ENCODE measurements around the gene BNC2. TPM values are rescaled to one million over a fixed set of nuclear protein-coding genes. Genes with fewer than 3 reads are reported as not detected.

The BNC2 gene
- total and polyA plus RNA-seq, 5 donors from 2014 or later = not detected

GRCh38 chr9:16768816-16769215 lies 101.7 kb downstream of the BNC2 start:
- no peak overlapping the region for H3K4me3 Mint-ChIP-seq
- H3K9me3 ChIP-seq (ENCODE audit: control insufficient read depth in 2 of 2, low read length in 2 of 2) = no peaks in the 10 kb centered on the region
- no peaks in the 10 kb centered on the region for H3K36me3 ChIP-seq (ENCODE audit: control insufficient read depth, insufficient read depth, low read length)
- peaks cover 0 to 12% (median 8%) of the 10 kb centered on the region in 7 donors for H3K9me3 Mint-ChIP-seq
- no peaks in the 10 kb centered on the region for H3K27me3 ChIP-seq (ENCODE audit: control insufficient read depth, insufficient read depth, low read length)
- DNase-seq = no peak
- no peaks in the 10 kb centered on the region for H3K27me3 Mint-ChIP-seq
- H3K4me3 ChIP-seq (ENCODE audit: low read depth, low read length) = no peak overlapping the region
- no peaks in the 10 kb centered on the region for H3K36me3 Mint-ChIP-seq
- H3K4me1 ChIP-seq (ENCODE audit: control insufficient read depth, insufficient read depth, low read length, poor library complexity, severe bottlenecking) = no peaks in the 10 kb centered on the region
- H3K27ac ChIP-seq (ENCODE audit: insufficient read depth, low read length, poor library complexity, severe bottlenecking) = no peak overlapping the region
- H3K4me1 Mint-ChIP-seq = no peaks in the 10 kb centered on the region
- H3K27ac Mint-ChIP-seq = no peak overlapping the region
- ATAC-seq (ENCODE audit: low read depth in 2 of 2) = no peak

- DNase-seq = no peak
- Histone ChIP-seq H3K4me1 (ENCODE audit: control insufficient read depth, insufficient read depth, low read length, poor library complexity, severe bottlenecking) (no peaks in the 10 kb centered on the region), H3K9me3 (ENCODE audit: control insufficient read depth in 2 of 2, low read length in 2 of 2) (no peaks in the 10 kb centered on the region), H3K4me3 (ENCODE audit: low read depth, low read length) (no peak overlapping the region), H3K27me3 (ENCODE audit: control insufficient read depth, insufficient read depth, low read length) (no peaks in the 10 kb centered on the region), H3K27ac (ENCODE audit: insufficient read depth, low read length, poor library complexity, severe bottlenecking) (no peak overlapping the region), H3K36me3 (ENCODE audit: control insufficient read depth, insufficient read depth, low read length) (no peaks in the 10 kb centered on the region)
- ATAC-seq (ENCODE audit: low read depth in 2 of 2) = no peak
- Mint-ChIP-seq H3K36me3 (no peaks in the 10 kb centered on the region), H3K9me3 (peaks cover 0 to 15% (median 8%) of the 10 kb centered on the region in 7 donors), H3K4me1 (no peaks in the 10 kb centered on the region), H3K27ac (no peak overlapping the region), H3K27me3 (no peaks in the 10 kb centered on the region), H3K4me3 (no peak overlapping the region)
These were observed 103.1 kb downstream of the BNC2 start for GRCh38 chr9:16767366-16767765.

- Histone ChIP-seq H3K36me3 (ENCODE audit: control insufficient read depth, insufficient read depth, low read length) (no peaks in the 10 kb centered on the region), H3K4me3 (ENCODE audit: low read depth, low read length) (no peak overlapping the region), H3K27me3 (ENCODE audit: control insufficient read depth, insufficient read depth, low read length) (no peaks in the 10 kb centered on the region), H3K4me1 (ENCODE audit: control insufficient read depth, insufficient read depth, low read length, poor library complexity, severe bottlenecking) (no peaks in the 10 kb centered on the region), H3K27ac (ENCODE audit: insufficient read depth, low read length, poor library complexity, severe bottlenecking) (no peak overlapping the region), H3K9me3 (ENCODE audit: control insufficient read depth in 2 of 2, low read length in 2 of 2) (no peaks in the 10 kb centered on the region)
- no peaks in the 10 kb centered on the region for H3K4me1 Mint-ChIP-seq
- no peak overlapping the region for H3K4me3 Mint-ChIP-seq
- peaks cover 0 to 15% (median 3%) of the 10 kb centered on the region in 7 donors for H3K9me3 Mint-ChIP-seq
- no peak for DNase-seq
- ATAC-seq (ENCODE audit: low read depth in 2 of 2) = no peak
- no peaks in the 10 kb centered on the region for H3K27me3 Mint-ChIP-seq
- no peak overlapping the region for H3K27ac Mint-ChIP-seq
- no peaks in the 10 kb centered on the region for H3K36me3 Mint-ChIP-seq
These were observed 106.5 kb downstream of the BNC2 start for GRCh38 chr9:16763946-16764345.

GRCh38 chr9:16755467-16756160 lies 114.9 kb downstream of the BNC2 start:
- H3K27me3 Mint-ChIP-seq = no peaks in the 10 kb centered on the region
- no peaks in the 10 kb centered on the region for H3K36me3 ChIP-seq (ENCODE audit: control insufficient read depth, insufficient read depth, low read length)
- H3K27me3 ChIP-seq (ENCODE audit: control insufficient read depth, insufficient read depth, low read length) = no peaks in the 10 kb centered on the region
- H3K27ac Mint-ChIP-seq = no peak overlapping the region
- no peaks in the 10 kb centered on the region for H3K4me1 Mint-ChIP-seq
- H3K4me3 Mint-ChIP-seq = no peak overlapping the region
- H3K4me1 ChIP-seq (ENCODE audit: control insufficient read depth, insufficient read depth, low read length, poor library complexity, severe bottlenecking) = no peaks in the 10 kb centered on the region
- ATAC-seq (ENCODE audit: low read depth in 2 of 2) = no peak
- H3K36me3 Mint-ChIP-seq = no peaks in the 10 kb centered on the region
- peaks cover 0 to 2% (median 0%) of the 10 kb centered on the region in 7 donors for H3K9me3 Mint-ChIP-seq
- no peak for DNase-seq
- no peak overlapping the region for H3K4me3 ChIP-seq (ENCODE audit: low read depth, low read length)
- peaks cover 0 to 4% of the 10 kb centered on the region in 2 experiments for H3K9me3 ChIP-seq (ENCODE audit: control insufficient read depth in 2 of 2, low read length in 2 of 2)
- H3K27ac ChIP-seq (ENCODE audit: insufficient read depth, low read length, poor library complexity, severe bottlenecking) = no peak overlapping the region

- no peak overlapping the region for H3K27ac Mint-ChIP-seq
- no peaks in the 10 kb centered on the region for H3K27me3 Mint-ChIP-seq
- no peaks in the 10 kb centered on the region for H3K4me1 ChIP-seq (ENCODE audit: control insufficient read depth, insufficient read depth, low read length, poor library complexity, severe bottlenecking)
- DNase-seq (no peak), ATAC-seq (ENCODE audit: low read depth in 2 of 2) (no peak)
- H3K27me3 ChIP-seq (ENCODE audit: control insufficient read depth, insufficient read depth, low read length) = no peaks in the 10 kb centered on the region
- no peak overlapping the region for H3K27ac ChIP-seq (ENCODE audit: insufficient read depth, low read length, poor library complexity, severe bottlenecking)
- no peak overlapping the region for H3K4me3 ChIP-seq (ENCODE audit: low read depth, low read length)
- no peak overlapping the region for H3K4me3 Mint-ChIP-seq
- peaks cover 0 to 2% (median 0%) of the 10 kb centered on the region in 7 donors for H3K9me3 Mint-ChIP-seq
- H3K9me3 ChIP-seq (ENCODE audit: control insufficient read depth in 2 of 2, low read length in 2 of 2) = peaks cover 0 to 4% of the 10 kb centered on the region in 2 experiments
- H3K36me3 ChIP-seq (ENCODE audit: control insufficient read depth, insufficient read depth, low read length) = no peaks in the 10 kb centered on the region
- no peaks in the 10 kb centered on the region for H3K36me3 Mint-ChIP-seq
- no peaks in the 10 kb centered on the region for H3K4me1 Mint-ChIP-seq
These were observed 115.8 kb downstream of the BNC2 start for GRCh38 chr9:16754662-16755061.

- Histone ChIP-seq H3K27ac (ENCODE audit: insufficient read depth, low read length, poor library complexity, severe bottlenecking) (no peak overlapping the region), H3K4me3 (ENCODE audit: low read depth, low read length) (no peak overlapping the region), H3K27me3 (ENCODE audit: control insufficient read depth, insufficient read depth, low read length) (no peaks in the 10 kb centered on the region), H3K36me3 (ENCODE audit: control insufficient read depth, insufficient read depth, low read length) (no peaks in the 10 kb centered on the region), H3K9me3 (ENCODE audit: control insufficient read depth in 2 of 2, low read length in 2 of 2) (peaks cover 0 to 4% of the 10 kb centered on the region in 2 experiments), H3K4me1 (ENCODE audit: control insufficient read depth, insufficient read depth, low read length, poor library complexity, severe bottlenecking) (no peaks in the 10 kb centered on the region)
- no peak overlapping the region for H3K4me3 Mint-ChIP-seq
- no peaks in the 10 kb centered on the region for H3K4me1 Mint-ChIP-seq
- H3K27me3 Mint-ChIP-seq = no peaks in the 10 kb centered on the region
- H3K27ac Mint-ChIP-seq = no peak overlapping the region
- ATAC-seq (ENCODE audit: low read depth in 2 of 2) = no peak
- peaks cover 0 to 4% (median 0%) of the 10 kb centered on the region in 7 donors for H3K9me3 Mint-ChIP-seq
- no peak for DNase-seq
- H3K36me3 Mint-ChIP-seq = no peaks in the 10 kb centered on the region
These were observed 117.2 kb downstream of the BNC2 start for GRCh38 chr9:16753256-16753655.

GRCh38 chr9:16752601-16753000 lies 117.9 kb downstream of the BNC2 start:
- Histone ChIP-seq H3K27ac (ENCODE audit: insufficient read depth, low read length, poor library complexity, severe bottlenecking) (no peak overlapping the region), H3K4me1 (ENCODE audit: control insufficient read depth, insufficient read depth, low read length, poor library complexity, severe bottlenecking) (no peaks in the 10 kb centered on the region), H3K4me3 (ENCODE audit: low read depth, low read length) (no peak overlapping the region), H3K9me3 (ENCODE audit: control insufficient read depth in 2 of 2, low read length in 2 of 2) (peaks cover 0 to 4% of the 10 kb centered on the region in 2 experiments), H3K36me3 (ENCODE audit: control insufficient read depth, insufficient read depth, low read length) (no peaks in the 10 kb centered on the region), H3K27me3 (ENCODE audit: control insufficient read depth, insufficient read depth, low read length) (no peaks in the 10 kb centered on the region)
- H3K4me3 Mint-ChIP-seq = no peak overlapping the region
- H3K27me3 Mint-ChIP-seq = no peaks in the 10 kb centered on the region
- peaks cover 0 to 4% (median 0%) of the 10 kb centered on the region in 7 donors for H3K9me3 Mint-ChIP-seq
- no peak for ATAC-seq (ENCODE audit: low read depth in 2 of 2)
- H3K27ac Mint-ChIP-seq = no peak overlapping the region
- no peak for DNase-seq
- no peaks in the 10 kb centered on the region for H3K36me3 Mint-ChIP-seq
- no peaks in the 10 kb centered on the region for H3K4me1 Mint-ChIP-seq

GRCh38 chr9:16750553-16750952 lies 119.9 kb downstream of the BNC2 start:
- Mint-ChIP-seq H3K36me3 (no peaks in the 10 kb centered on the region), H3K4me1 (no peaks in the 10 kb centered on the region), H3K9me3 (peaks cover 0 to 4% (median 0%) of the 10 kb centered on the region in 7 donors), H3K27me3 (no peaks in the 10 kb centered on the region), H3K27ac (no peak overlapping the region), H3K4me3 (no peak overlapping the region)
- no peak for ATAC-seq (ENCODE audit: low read depth in 2 of 2)
- peaks cover 0 to 4% of the 10 kb centered on the region in 2 experiments for H3K9me3 ChIP-seq (ENCODE audit: control insufficient read depth in 2 of 2, low read length in 2 of 2)
- H3K4me1 ChIP-seq (ENCODE audit: control insufficient read depth, insufficient read depth, low read length, poor library complexity, severe bottlenecking) = no peaks in the 10 kb centered on the region
- H3K27ac ChIP-seq (ENCODE audit: insufficient read depth, low read length, poor library complexity, severe bottlenecking) = no peak overlapping the region
- H3K36me3 ChIP-seq (ENCODE audit: control insufficient read depth, insufficient read depth, low read length) = no peaks in the 10 kb centered on the region
- H3K27me3 ChIP-seq (ENCODE audit: control insufficient read depth, insufficient read depth, low read length) = no peaks in the 10 kb centered on the region
- no peak for DNase-seq
- H3K4me3 ChIP-seq (ENCODE audit: low read depth, low read length) = no peak overlapping the region
